GM21447 (cell line): ENCODE data around the gene TPCN2.
"Not testable (repeated sequence)": the region's sequence is repeated elsewhere in the genome, so short reads cannot be mapped to it uniquely, and the experiment has no call there.

Source experiments
- ATAC-seq: cut with Tn5 transposase; IDR thresholded peaks from one replicate; pipeline ENCODE4 v1.9.1; 2021; ENCODE audit not compliant: unreplicated experiment

TPCN2 gene

GRCh38 chr11:69123593-69124545 lies 75.1 kb downstream of the TPCN2 start:
- no peak for ATAC-seq

GRCh38 chr11:69125861-69126260 lies 77.1 kb downstream of the TPCN2 start:
- ATAC-seq = no peak

- ATAC-seq = no peak
These were observed 77.6 kb downstream of the TPCN2 start for GRCh38 chr11:69126286-69126685.

GRCh38 chr11:69127081-69127850 lies 78.5 kb downstream of the TPCN2 start:
- ATAC-seq = no peak

GRCh38 chr11:69127884-69128283 lies 79.2 kb downstream of the TPCN2 start:
- no peak for ATAC-seq

- no peak for ATAC-seq
These were observed 80.3 kb downstream of the TPCN2 start for GRCh38 chr11:69129053-69129452.

- no peak for ATAC-seq
These were observed 80.9 kb downstream of the TPCN2 start for GRCh38 chr11:69129647-69130046.

GRCh38 chr11:69130654-69131053 lies 81.9 kb downstream of the TPCN2 start:
- ATAC-seq = no peak

GRCh38 chr11:69131121-69131566 lies 82.4 kb downstream of the TPCN2 start:
- ATAC-seq = no peak

GRCh38 chr11:69131644-69132300 lies 83.0 kb downstream of the TPCN2 start:
- ATAC-seq = no peak

- ATAC-seq = no peak
These were observed 83.6 kb downstream of the TPCN2 start for GRCh38 chr11:69132301-69132670.

- no peak for ATAC-seq
These were observed 84.5 kb downstream of the TPCN2 start for GRCh38 chr11:69133251-69133650.

- not testable (repeated sequence) for ATAC-seq
These were observed 85.5 kb downstream of the TPCN2 start for GRCh38 chr11:69134182-69134581.

- no peak for ATAC-seq
These were observed 86.2 kb downstream of the TPCN2 start for GRCh38 chr11:69134957-69135356.

GRCh38 chr11:69135420-69136363 lies 87.0 kb downstream of the TPCN2 start:
- ATAC-seq = no peak

GRCh38 chr11:69136471-69136870 lies 87.7 kb downstream of the TPCN2 start:
- ATAC-seq = no peak

GRCh38 chr11:69137151-69137844 lies 88.6 kb downstream of the TPCN2 start:
- no peak for ATAC-seq

- ATAC-seq = no peak
These were observed 89.5 kb downstream of the TPCN2 start for GRCh38 chr11:69138265-69138664.

- not testable (repeated sequence) for ATAC-seq
These were observed 91.4 kb downstream of the TPCN2 start for GRCh38 chr11:69140161-69140560.

GRCh38 chr11:69140635-69141034 lies 91.9 kb downstream of the TPCN2 start:
- ATAC-seq = no peak
